ENCODE results near the gene INKA2. TPM values are rescaled to one million over a fixed set of nuclear protein-coding genes. Genes with fewer than 3 reads are reported as not detected.

Gene INKA2
- total RNA-seq, 1 donor from 2014 or later, result 3.0 TPM

DNA sequence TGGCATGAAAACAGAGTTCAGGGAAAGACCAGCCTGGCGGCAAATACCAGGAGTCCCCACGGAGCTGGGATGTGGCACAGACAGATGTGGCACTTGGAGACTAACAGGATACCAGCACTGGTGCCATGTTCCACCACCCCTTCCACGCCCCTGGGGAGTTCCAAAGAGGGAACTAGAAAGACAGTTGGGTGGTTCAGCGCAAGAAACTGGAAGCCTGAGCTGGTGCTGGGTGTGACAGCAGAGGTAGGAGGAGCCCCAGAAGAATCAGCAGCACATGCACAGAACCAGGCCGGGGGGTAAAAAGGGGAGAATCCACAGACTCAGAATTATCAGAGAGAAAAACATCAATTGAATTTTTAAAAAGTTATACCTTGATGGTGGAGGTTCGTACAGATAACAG lies 38.9 kb upstream of the INKA2 start:
- no peak for DNase-seq (ENCODE audit: low read depth)
- H3K36me3 ChIP-seq (ENCODE audit: control insufficient read depth, insufficient read depth, low read length), result no peaks in the 10 kb centered on the region
- no peak overlapping the region for H3K4me3 ChIP-seq (ENCODE audit: low read depth, low read length)
- no peaks in the 10 kb centered on the region for H3K27me3 ChIP-seq (ENCODE audit: control insufficient read depth, insufficient read depth, low read length)
- TF ChIP-seq, protein P1, sequence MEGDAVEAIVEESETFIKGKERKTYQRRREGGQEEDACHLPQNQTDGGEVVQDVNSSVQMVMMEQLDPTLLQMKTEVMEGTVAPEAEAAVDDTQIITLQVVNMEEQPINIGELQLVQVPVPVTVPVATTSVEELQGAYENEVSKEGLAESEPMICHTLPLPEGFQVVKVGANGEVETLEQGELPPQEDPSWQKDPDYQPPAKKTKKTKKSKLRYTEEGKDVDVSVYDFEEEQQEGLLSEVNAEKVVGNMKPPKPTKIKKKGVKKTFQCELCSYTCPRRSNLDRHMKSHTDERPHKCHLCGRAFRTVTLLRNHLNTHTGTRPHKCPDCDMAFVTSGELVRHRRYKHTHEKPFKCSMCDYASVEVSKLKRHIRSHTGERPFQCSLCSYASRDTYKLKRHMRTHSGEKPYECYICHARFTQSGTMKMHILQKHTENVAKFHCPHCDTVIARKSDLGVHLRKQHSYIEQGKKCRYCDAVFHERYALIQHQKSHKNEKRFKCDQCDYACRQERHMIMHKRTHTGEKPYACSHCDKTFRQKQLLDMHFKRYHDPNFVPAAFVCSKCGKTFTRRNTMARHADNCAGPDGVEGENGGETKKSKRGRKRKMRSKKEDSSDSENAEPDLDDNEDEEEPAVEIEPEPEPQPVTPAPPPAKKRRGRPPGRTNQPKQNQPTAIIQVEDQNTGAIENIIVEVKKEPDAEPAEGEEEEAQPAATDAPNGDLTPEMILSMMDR (IDR thresholded peaks at IDR 0.05; ENCODE audit: insufficient read depth, low read length, poor library complexity, severe bottlenecking), result no peak

DNA sequence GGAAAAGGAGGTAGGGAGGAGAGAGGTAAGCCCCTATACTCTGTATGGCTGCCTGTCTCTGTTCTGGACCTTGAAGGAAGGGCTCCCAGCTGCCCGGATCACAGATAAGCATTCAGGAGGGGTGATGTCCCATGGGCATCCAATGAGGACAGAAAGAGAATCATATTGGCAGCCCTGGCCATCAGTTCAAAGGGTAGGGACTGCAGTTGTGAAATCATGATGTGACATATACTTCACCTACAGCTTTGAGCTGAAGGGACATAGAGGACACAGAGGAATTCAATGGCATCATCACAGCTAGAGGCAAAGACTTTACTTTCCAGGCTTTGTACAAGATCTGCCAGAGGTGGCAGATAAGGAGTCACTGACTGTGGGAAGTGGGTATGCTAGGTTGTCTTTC lies 38.1 kb upstream of the INKA2 start:
- DNase-seq (ENCODE audit: low read depth), result no peak
- TF ChIP-seq, protein P1 (IDR thresholded peaks at IDR 0.05; ENCODE audit: insufficient read depth, low read length, poor library complexity, severe bottlenecking), result no peak

DNA sequence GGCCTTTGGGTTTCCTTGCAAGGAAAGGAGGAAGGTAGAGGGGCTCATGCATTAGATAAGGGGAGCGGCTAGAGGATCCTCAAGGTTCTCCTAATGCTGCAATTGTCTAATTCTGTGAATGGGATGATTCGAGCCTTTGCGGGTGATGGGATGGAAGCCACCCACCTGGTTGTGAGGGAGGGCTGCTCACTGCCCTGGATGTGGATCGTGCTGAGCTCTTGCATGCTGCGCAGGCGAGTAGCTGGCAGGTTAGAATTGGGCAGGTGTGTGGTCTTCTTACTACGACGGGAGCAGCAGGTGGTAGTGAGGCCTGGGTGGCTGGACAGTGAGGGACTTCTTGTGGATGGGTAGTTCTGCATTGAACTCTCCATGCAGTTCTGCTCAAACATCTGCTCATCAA lies 37.7 kb upstream of the INKA2 start:
- TF ChIP-seq, protein P1 (IDR thresholded peaks at IDR 0.05; ENCODE audit: insufficient read depth, low read length, poor library complexity, severe bottlenecking), result no peak
- Histone ChIP-seq H3K4me3 (ENCODE audit: low read depth, low read length) (no peak overlapping the region), H3K36me3 (ENCODE audit: control insufficient read depth, insufficient read depth, low read length) (no peaks in the 10 kb centered on the region), H3K27me3 (ENCODE audit: control insufficient read depth, insufficient read depth, low read length) (no peaks in the 10 kb centered on the region)
- DNase-seq (ENCODE audit: low read depth), result no peak

More for the DNA sequence above, 38.1 kb upstream of the INKA2 start:
- Histone ChIP-seq H3K36me3 (ENCODE audit: control insufficient read depth, insufficient read depth, low read length) (no peaks in the 10 kb centered on the region), H3K27me3 (ENCODE audit: control insufficient read depth, insufficient read depth, low read length) (no peaks in the 10 kb centered on the region), H3K4me3 (ENCODE audit: low read depth, low read length) (no peak overlapping the region)

DNA sequence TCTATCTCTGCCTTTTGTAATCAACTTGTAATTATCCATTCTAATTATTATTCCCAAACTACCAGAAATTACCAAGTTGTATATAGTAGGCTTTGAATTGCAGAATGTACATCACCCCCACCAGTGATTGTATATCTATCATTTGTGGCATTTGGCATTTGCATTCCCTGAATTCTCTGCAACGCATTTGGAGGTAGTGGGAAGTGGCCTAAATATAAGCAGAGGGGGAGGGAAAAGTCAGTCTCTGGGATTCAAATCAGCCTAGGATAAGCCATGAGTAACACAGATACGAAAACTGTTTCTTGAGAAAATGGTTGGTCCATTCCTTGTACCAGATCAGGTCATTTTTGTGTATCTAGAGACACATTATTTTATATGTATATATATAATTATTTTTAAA lies 37.2 kb upstream of the INKA2 start:
- H3K36me3 ChIP-seq (ENCODE audit: control insufficient read depth, insufficient read depth, low read length), result no peaks in the 10 kb centered on the region
- no peak overlapping the region for H3K4me3 ChIP-seq (ENCODE audit: low read depth, low read length)

DNA sequence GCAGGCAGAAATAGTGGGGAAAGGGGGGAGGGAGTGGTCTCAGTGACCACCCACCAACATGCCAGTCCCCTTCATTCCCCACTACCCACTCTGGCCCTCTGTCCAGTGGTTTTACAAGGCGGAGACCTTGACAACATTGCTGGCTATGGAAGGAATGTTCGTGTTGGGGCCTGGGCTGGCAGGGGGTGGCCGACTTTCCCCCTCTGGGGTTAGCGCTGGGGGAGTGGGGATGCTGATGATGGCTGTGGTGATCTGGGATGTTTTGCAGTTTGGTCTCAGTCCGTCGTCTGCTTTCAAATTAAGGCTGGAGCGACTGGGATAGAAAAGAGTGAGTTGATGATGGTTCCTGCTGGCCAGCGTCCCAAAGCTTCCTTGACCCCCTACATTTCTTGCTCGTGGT lies 36.8 kb upstream of the INKA2 start:
- Histone ChIP-seq H3K4me3 (ENCODE audit: low read depth, low read length) (no peak overlapping the region), H3K36me3 (ENCODE audit: control insufficient read depth, insufficient read depth, low read length) (no peaks in the 10 kb centered on the region), H3K27me3 (ENCODE audit: control insufficient read depth, insufficient read depth, low read length) (no peaks in the 10 kb centered on the region)
- DNase-seq (ENCODE audit: low read depth), result no peak
- TF ChIP-seq, protein P1 (IDR thresholded peaks at IDR 0.05; ENCODE audit: insufficient read depth, low read length, poor library complexity, severe bottlenecking), result no peak

More for the DNA sequence above, 37.2 kb upstream of the INKA2 start:
- H3K27me3 ChIP-seq (ENCODE audit: control insufficient read depth, insufficient read depth, low read length), result no peaks in the 10 kb centered on the region
- no peak for DNase-seq (ENCODE audit: low read depth)
- TF ChIP-seq, protein P1 (IDR thresholded peaks at IDR 0.05; ENCODE audit: insufficient read depth, low read length, poor library complexity, severe bottlenecking), result no peak

DNA sequence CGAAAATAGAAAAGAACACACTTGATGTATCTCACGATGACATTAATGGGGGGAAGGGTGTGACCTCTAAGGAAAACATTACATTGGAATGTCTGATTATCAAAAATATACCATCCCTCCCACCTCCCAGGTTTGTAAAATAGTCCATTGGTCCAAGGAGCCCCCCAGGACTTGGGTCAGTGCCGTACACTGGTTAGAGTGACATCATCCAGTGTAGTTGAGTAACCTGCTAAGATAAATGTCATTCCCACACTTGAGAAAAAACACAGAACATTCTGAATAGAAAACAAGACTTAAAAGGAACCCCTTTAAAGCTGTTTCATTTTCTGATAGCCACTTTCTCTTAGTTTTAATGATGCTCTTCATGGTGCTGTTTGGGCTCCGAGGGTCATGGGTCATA lies 31.7 kb upstream of the INKA2 start:
- Histone ChIP-seq H3K27me3 (ENCODE audit: control insufficient read depth, insufficient read depth, low read length) (no peaks in the 10 kb centered on the region), H3K4me3 (ENCODE audit: low read depth, low read length) (no peak overlapping the region), H3K36me3 (ENCODE audit: control insufficient read depth, insufficient read depth, low read length) (no peaks in the 10 kb centered on the region)
- TF ChIP-seq, protein P1 (IDR thresholded peaks at IDR 0.05; ENCODE audit: insufficient read depth, low read length, poor library complexity, severe bottlenecking), result no peak
- DNase-seq (ENCODE audit: low read depth), result no peak

Data from kidney epithelial cell (primary cell).